CD4-positive, CD25-positive, alpha-beta regulatory T cell (primary cell): ENCODE results near the gene CYS1. TPM values are rescaled to one million over a fixed set of nuclear protein-coding genes. Genes with fewer than 3 reads are reported as not detected.
"Not testable (repeated sequence)": the region's sequence is repeated elsewhere in the genome, so short reads cannot be mapped to it uniquely, and the experiment has no call there.

ENCODE experiments used
- ATAC-seq, 2 donors: fragments of 150-1000 bp; cut with Tn5 transposase; one replicate each; pipeline ENCODE4 v1.10.0; 2021; ENCODE audit warnings: low read depth in 2 of 2, moderate number of reproducible peaks in 2 of 2, moderate library complexity in 1 of 2
- DNase-seq, 3 donors: peaks; one replicate each; pipeline versions ENCODE4 v3.0.0 to v3.0.0-alpha.2; 2012 to 2022; ENCODE audit warnings: mixed read lengths in 1 of 3
- H3K27ac ChIP-seq: one replicate; pipeline ENCODE4 v1.7.0; 2013; ENCODE audit warnings: mild to moderate bottlenecking, low read length; ENCODE audit not compliant: insufficient read depth, poor library complexity, severe bottlenecking
- H3K27me3 ChIP-seq: one replicate; pipeline ENCODE4 v1.7.0; 2013; ENCODE audit warnings: low read length; ENCODE audit not compliant: control insufficient read depth, insufficient read depth
- H3K36me3 ChIP-seq: one replicate; pipeline ENCODE4 v1.7.0; 2013; ENCODE audit warnings: mild to moderate bottlenecking, low read length, moderate library complexity; ENCODE audit not compliant: control insufficient read depth, insufficient read depth
- H3K4me1 ChIP-seq: 2 replicates; pipeline ENCODE4 v1.7.0; 2013; ENCODE audit warnings: mild to moderate bottlenecking, low read length; ENCODE audit not compliant: insufficient read depth, control insufficient read depth, poor library complexity, severe bottlenecking
- H3K4me3 ChIP-seq: one replicate; pipeline ENCODE4 v1.7.0; 2013; ENCODE audit warnings: low read depth, mild to moderate bottlenecking, low read length, moderate library complexity
- H3K9me3 ChIP-seq, 2 experiments: 1 replicate in 1 of 2; 2 replicates in 1 of 2; pipeline ENCODE4 v1.7.0; 2013; ENCODE audit warnings: low read length in 2 of 2, mild to moderate bottlenecking in 1 of 2, moderate library complexity in 1 of 2; ENCODE audit not compliant: control insufficient read depth in 2 of 2
- H3K27ac Mint-ChIP-seq, 3 donors: one replicate each; pipeline ENCODE4 v1.8.0; 2020 to 2022; ENCODE audit warnings: mild to moderate bottlenecking in 3 of 3, mixed read lengths in 3 of 3, moderate library complexity in 2 of 3
- H3K27me3 Mint-ChIP-seq: one replicate; pipeline ENCODE4 v1.8.0; 2022; ENCODE audit warnings: mild to moderate bottlenecking, mixed read lengths
- H3K36me3 Mint-ChIP-seq: one replicate; pipeline ENCODE4 v1.8.0; 2020; ENCODE audit warnings: mixed read lengths
- H3K4me1 Mint-ChIP-seq, 4 donors: one replicate each; pipeline ENCODE4 v1.8.0; 2020 to 2022; ENCODE audit warnings: mixed read lengths in 4 of 4, mild to moderate bottlenecking in 1 of 4
- H3K4me3 Mint-ChIP-seq, 4 donors: one replicate each; pipeline ENCODE4 v1.8.0; 2020 to 2022; ENCODE audit warnings: mild to moderate bottlenecking in 4 of 4, mixed read lengths in 4 of 4, moderate library complexity in 3 of 4
- H3K9me3 Mint-ChIP-seq, 7 donors: one replicate each; pipeline ENCODE4 v1.8.0; 2020 to 2022; ENCODE audit warnings: mixed read lengths in 7 of 7, mild to moderate bottlenecking in 3 of 7, moderate library complexity in 2 of 7
- polyA plus RNA-seq, 4 donors: library from polyadenylated mRNA; unstranded; fragments of 300-500 nt; fragmentation: Illumina TruSeq; gene quantifications; one replicate each; pipeline ENCODE4 v1.2.3, GENCODE V29; 2021
- total RNA-seq: library from RNA; stranded (reverse); gene quantifications from one replicate; pipeline ENCODE4 v1.2.3, GENCODE V29; 2022

The CYS1 gene
- total and polyA plus RNA-seq, 5 donors from 2014 or later: not detected

GRCh38 chr2:10011606-10012325 lies 68.4 kb downstream of the CYS1 start:
- not testable (repeated sequence) for H3K9me3 Mint-ChIP-seq, H3K27ac ChIP-seq, H3K27me3 Mint-ChIP-seq, H3K27ac Mint-ChIP-seq, H3K27me3 ChIP-seq, H3K36me3 Mint-ChIP-seq, ATAC-seq, H3K4me1 Mint-ChIP-seq, DNase-seq, H3K36me3 ChIP-seq, H3K4me3 ChIP-seq, H3K4me3 Mint-ChIP-seq, H3K4me1 ChIP-seq, H3K9me3 ChIP-seq

GRCh38 chr2:10010861-10011605 lies 69.2 kb downstream of the CYS1 start:
- not testable (repeated sequence) for H3K36me3 Mint-ChIP-seq, H3K9me3 Mint-ChIP-seq, H3K27me3 ChIP-seq, DNase-seq, ATAC-seq, H3K27ac ChIP-seq, H3K27me3 Mint-ChIP-seq, H3K4me1 Mint-ChIP-seq, H3K36me3 ChIP-seq, H3K9me3 ChIP-seq, H3K4me3 Mint-ChIP-seq, H3K4me1 ChIP-seq, H3K27ac Mint-ChIP-seq, H3K4me3 ChIP-seq

- no peaks in the 10 kb centered on the region for H3K27me3 ChIP-seq
- H3K4me1 Mint-ChIP-seq: peaks cover 0 to 2% (median 0%) of the 10 kb centered on the region in 4 donors
- H3K9me3 ChIP-seq: no peaks in the 10 kb centered on the region
- no peaks in the 10 kb centered on the region for H3K4me1 ChIP-seq
- no peak overlapping the region for H3K27ac ChIP-seq
- DNase-seq (no peak), ATAC-seq (no peak)
- peaks cover 0 to 3% (median 0%) of the 10 kb centered on the region in 7 donors for H3K9me3 Mint-ChIP-seq
- H3K4me3 ChIP-seq: no peak overlapping the region
- no peak overlapping the region for H3K27ac Mint-ChIP-seq
- no peaks in the 10 kb centered on the region for H3K36me3 ChIP-seq
- H3K36me3 Mint-ChIP-seq: no peaks in the 10 kb centered on the region
- H3K4me3 Mint-ChIP-seq: no peak overlapping the region
- H3K27me3 Mint-ChIP-seq: peaks cover 7% of the 10 kb centered on the region
These were observed 70.1 kb downstream of the CYS1 start for GRCh38 chr2:10009811-10010781.

- no peak for DNase-seq
- Histone ChIP-seq H3K4me1 (no peaks in the 10 kb centered on the region), H3K9me3 (no peaks in the 10 kb centered on the region), H3K27ac (no peak overlapping the region), H3K36me3 (no peaks in the 10 kb centered on the region), H3K4me3 (no peak overlapping the region), H3K27me3 (no peaks in the 10 kb centered on the region)
- Mint-ChIP-seq H3K27me3 (peaks cover 7% of the 10 kb centered on the region), H3K27ac (no peak overlapping the region), H3K36me3 (no peaks in the 10 kb centered on the region), H3K9me3 (peaks cover 0 to 3% (median 0%) of the 10 kb centered on the region in 7 donors), H3K4me1 (peaks cover 0 to 5% (median 2%) of the 10 kb centered on the region in 4 donors), H3K4me3 (no peak overlapping the region)
- ATAC-seq: no peak
These were observed 70.9 kb downstream of the CYS1 start for GRCh38 chr2:10009271-10009810.

GRCh38 chr2:10008809-10009176 lies 71.4 kb downstream of the CYS1 start:
- peaks cover 7% of the 10 kb centered on the region for H3K27me3 Mint-ChIP-seq
- peaks cover 0 to 8% (median 3%) of the 10 kb centered on the region in 4 donors for H3K4me1 Mint-ChIP-seq
- DNase-seq (no peak), ATAC-seq (no peak)
- Histone ChIP-seq H3K4me3 (no peak overlapping the region), H3K4me1 (no peaks in the 10 kb centered on the region), H3K36me3 (no peaks in the 10 kb centered on the region), H3K27ac (no peak overlapping the region), H3K9me3 (no peaks in the 10 kb centered on the region), H3K27me3 (no peaks in the 10 kb centered on the region)
- H3K4me3 Mint-ChIP-seq: no peak overlapping the region
- peaks cover 0 to 3% (median 0%) of the 10 kb centered on the region in 7 donors for H3K9me3 Mint-ChIP-seq
- no peaks in the 10 kb centered on the region for H3K36me3 Mint-ChIP-seq
- no peak overlapping the region for H3K27ac Mint-ChIP-seq

- no peak for DNase-seq
- Mint-ChIP-seq H3K36me3 (no peaks in the 10 kb centered on the region), H3K4me1 (peaks cover 0 to 11% (median 4%) of the 10 kb centered on the region in 4 donors), H3K27ac (no peak overlapping the region), H3K27me3 (peaks cover 7% of the 10 kb centered on the region), H3K4me3 (no peak overlapping the region), H3K9me3 (peaks cover 0 to 3% (median 0%) of the 10 kb centered on the region in 7 donors)
- H3K27me3 ChIP-seq: no peaks in the 10 kb centered on the region
- H3K9me3 ChIP-seq: no peaks in the 10 kb centered on the region
- H3K27ac ChIP-seq: no peak overlapping the region
- no peak for ATAC-seq
- H3K36me3 ChIP-seq: no peaks in the 10 kb centered on the region
- H3K4me1 ChIP-seq: no peaks in the 10 kb centered on the region
- H3K4me3 ChIP-seq: no peak overlapping the region
These were observed 72.0 kb downstream of the CYS1 start for GRCh38 chr2:10007921-10008808.

- Mint-ChIP-seq H3K27me3 (peaks cover 7% of the 10 kb centered on the region), H3K36me3 (no peaks in the 10 kb centered on the region), H3K27ac (no peak overlapping the region), H3K4me3 (no peak overlapping the region), H3K9me3 (peaks cover 0 to 3% (median 0%) of the 10 kb centered on the region in 7 donors), H3K4me1 (peaks cover under 1 to 14% (median 5%) of the 10 kb centered on the region in 4 donors)
- no peak for DNase-seq
- Histone ChIP-seq H3K4me1 (peaks cover 5% of the 10 kb centered on the region), H3K27me3 (no peaks in the 10 kb centered on the region), H3K4me3 (no peak overlapping the region), H3K36me3 (no peaks in the 10 kb centered on the region), H3K27ac (no peak overlapping the region), H3K9me3 (no peaks in the 10 kb centered on the region)
- no peak for ATAC-seq
These were observed 72.8 kb downstream of the CYS1 start for GRCh38 chr2:10007435-10007834.
